GM21825 (cell line): ENCODE measurements around the gene GRK5.

Experiments
- ATAC-seq: cut with Tn5 transposase; IDR thresholded peaks from one replicate; pipeline ENCODE4 v1.9.1; 2021; ENCODE audit warnings: mild to moderate bottlenecking, moderate library complexity; ENCODE audit not compliant: unreplicated experiment

GRK5 gene

GRCh38 chr10:119470920-119471702, 263.7 kb downstream of the GRK5 start:
- ATAC-seq: no peak

GRCh38 chr10:119473771-119474170, 266.4 kb downstream of the GRK5 start:
- no peak for ATAC-seq

GRCh38 chr10:119474606-119475005, 267.2 kb downstream of the GRK5 start:
- ATAC-seq: no peak

- ATAC-seq: peak; percentile 54
Measured at GRCh38 chr10:119477444-119477843, 270.1 kb downstream of the GRK5 start.

GRCh38 chr10:119478111-119478802, 270.9 kb downstream of the GRK5 start:
- ATAC-seq: peak; percentile 84

- ATAC-seq: no peak
Measured at GRCh38 chr10:119478811-119479341, 271.5 kb downstream of the GRK5 start.

- ATAC-seq: no peak
Measured at GRCh38 chr10:119479532-119479931, 272.2 kb downstream of the GRK5 start.

- ATAC-seq: no peak
Measured at GRCh38 chr10:119480667-119481066, 273.3 kb downstream of the GRK5 start.

- ATAC-seq: no peak
Measured at GRCh38 chr10:119481781-119482426, 274.5 kb downstream of the GRK5 start.

- ATAC-seq: no peak
Measured at GRCh38 chr10:119483001-119483400, 275.6 kb downstream of the GRK5 start.

GRCh38 chr10:119483839-119484238, 276.5 kb downstream of the GRK5 start:
- no peak for ATAC-seq

- ATAC-seq: no peak
Measured at GRCh38 chr10:119488675-119489074, 281.3 kb downstream of the GRK5 start.

GRCh38 chr10:119489991-119490326, 282.6 kb downstream of the GRK5 start:
- no peak for ATAC-seq

GRCh38 chr10:119491966-119492757, 284.8 kb downstream of the GRK5 start:
- no peak for ATAC-seq

- ATAC-seq: no peak
Measured at GRCh38 chr10:119493155-119493554, 285.8 kb downstream of the GRK5 start.

- ATAC-seq: no peak
Measured at GRCh38 chr10:119494236-119495020, 287.1 kb downstream of the GRK5 start.

GRCh38 chr10:119495021-119495505, 287.7 kb downstream of the GRK5 start:
- ATAC-seq: no peak

- no peak for ATAC-seq
Measured at GRCh38 chr10:119495545-119495944, 288.2 kb downstream of the GRK5 start.

- ATAC-seq: peak; percentile 88
Measured at GRCh38 chr10:119496273-119496672, 288.9 kb downstream of the GRK5 start.

- no peak for ATAC-seq
Measured at GRCh38 chr10:119497243-119497642, 289.9 kb downstream of the GRK5 start.
